Endothelial cell of umbilical vein (primary cell): ENCODE results near the gene BAG2. TPM values are rescaled to one million over a fixed set of nuclear protein-coding genes. Genes with fewer than 3 reads are reported as not detected.

ENCODE experiments used
- BruUV-seq: library from RNA; stranded (reverse); fragments of 400-500 nt; replicated peaks from 2 replicates; lab custom pipeline; 2021; lab: Mats Ljungman, UMichigan
- CTCF ChIA-PET: fragments of 300-600, 350-600 bp; sonication (Branson Sonifier 250); formaldehyde crosslinking; loops from one replicate; lab custom pipeline; 2021; ENCODE audit warnings: antibody characterized with exemption, inconsistent platforms; lab: Charles Lee
- POLR2A ChIA-PET: fragments of 300-600, 350-600 bp; sonication (Branson Sonifier 250); formaldehyde crosslinking; loops from one replicate; lab custom pipeline; 2021; ENCODE audit warnings: antibody characterized with exemption, inconsistent platforms; lab: Charles Lee
- DNase-seq: peaks from one replicate; pipeline ENCODE4 v3.0.0-alpha.2; 2011; ENCODE audit warnings: low read depth, low spot score
- FAIRE-seq: peaks from 2 replicates; lab custom pipeline; 2011; peaks lifted over from hg19 to GRCh38; lab: Jason Lieb, UNC
- H2AFZ ChIP-seq: 2 replicates; pipeline ENCODE4 v1.6.0; 2012; ENCODE audit warnings: low read depth, low read length, control low read depth, inconsistent platforms
- H3K27ac ChIP-seq: 2 replicates; pipeline ENCODE4 v1.5.1; 2011; ENCODE audit warnings: low read depth, mild to moderate bottlenecking, control low read depth, low read length, moderate library complexity; ENCODE audit not compliant: insufficient read depth
- H3K27me3 ChIP-seq, 2 experiments: 2 replicates each; pipeline versions ENCODE4 v1.6.0 to v1.6.1; 2011; ENCODE audit warnings: low read length in 2 of 2, mixed read lengths in 1 of 2; ENCODE audit not compliant: control insufficient read depth in 2 of 2, insufficient read depth in 2 of 2
- H3K36me3 ChIP-seq, 2 experiments: 2 replicates in 1 of 2; 3 replicates in 1 of 2; pipeline ENCODE4 v1.5.1; 2011; ENCODE audit warnings: low read length in 2 of 2, mild to moderate bottlenecking in 1 of 2, moderate library complexity in 1 of 2; ENCODE audit not compliant: control insufficient read depth in 2 of 2, insufficient read depth in 2 of 2; ENCODE audit errors: extremely low read depth in 1 of 2
- H3K4me1 ChIP-seq: 3 replicates; pipeline ENCODE4 v1.5.1; 2011; ENCODE audit warnings: mild to moderate bottlenecking, low read length; ENCODE audit not compliant: control insufficient read depth, insufficient read depth; ENCODE audit errors: extremely low read depth
- H3K4me2 ChIP-seq: 2 replicates; pipeline ENCODE4 v1.6.1; 2011; ENCODE audit warnings: low read length, control low read depth, mixed read lengths; ENCODE audit not compliant: insufficient read depth
- H3K4me3 ChIP-seq, 3 experiments: fragments of 200-600 bp in 1 of 3; sonication (generic), shearing (Covaris generic) in 1 of 3; replicated peaks in 1 of 3; 2 replicates each; pipeline ENCODE4 v1.5.1; 2011 to 2016; ENCODE audit warnings: control low read depth in 3 of 3, low read length in 3 of 3, mild to moderate bottlenecking in 2 of 3, inconsistent platforms in 1 of 3, low read depth in 1 of 3, moderate library complexity in 1 of 3; ENCODE audit not compliant: insufficient read depth in 1 of 3
- H3K79me2 ChIP-seq: 2 replicates; pipeline ENCODE4 v1.6.0; 2012; ENCODE audit warnings: low read length, inconsistent platforms; ENCODE audit not compliant: control insufficient read depth, insufficient read depth
- H3K9ac ChIP-seq: replicated peaks from 2 replicates; pipeline ENCODE3; 2011; ENCODE audit warnings: low read length, control low read depth; ENCODE audit not compliant: insufficient read depth; ENCODE audit errors: extremely low read depth
- H3K9me1 ChIP-seq: replicated peaks from 3 replicates; pipeline ENCODE4 v1.6.0; 2011; ENCODE audit warnings: mild to moderate bottlenecking, low read length; ENCODE audit not compliant: control insufficient read depth, insufficient read depth; ENCODE audit errors: extremely low read depth
- H3K9me3 ChIP-seq: replicated peaks from 2 replicates; pipeline ENCODE4 v1.5.1; 2012; ENCODE audit warnings: low read length, inconsistent platforms; ENCODE audit not compliant: control insufficient read depth, insufficient read depth
- H4K20me1 ChIP-seq: replicated peaks from 2 replicates; pipeline ENCODE3; 2011; ENCODE audit warnings: mild to moderate bottlenecking, low read length; ENCODE audit not compliant: control insufficient read depth, insufficient read depth; ENCODE audit errors: extremely low read depth
- EZH2 ChIP-seq: IDR thresholded peaks from 2 replicates; pipeline ENCODE4 v1.6.1; 2012; ENCODE audit warnings: borderline replicate concordance, low read depth, mild to moderate bottlenecking, moderate library complexity, low read length, inconsistent platforms; ENCODE audit not compliant: severe bottlenecking
- FOS ChIP-seq: IDR thresholded peaks from 2 replicates; pipeline ENCODE4 v1.6.1; 2011; ENCODE audit warnings: mild to moderate bottlenecking, low read length, moderate library complexity, borderline replicate concordance; ENCODE audit not compliant: insufficient read depth
- GATA2 ChIP-seq: IDR thresholded peaks from 2 replicates; pipeline ENCODE4 v1.7.0; 2011; ENCODE audit warnings: low read depth, mild to moderate bottlenecking, moderate library complexity, mixed read lengths, low read length; ENCODE audit not compliant: insufficient read length, insufficient read depth
- JUN ChIP-seq: IDR thresholded peaks from 2 replicates; pipeline ENCODE4 v1.6.1; 2011; ENCODE audit warnings: borderline replicate concordance, low read depth; ENCODE audit not compliant: insufficient read length, insufficient read depth
- MYC ChIP-seq: IDR thresholded peaks from one replicate; pipeline ENCODE4 v1.6.1; 2011; ENCODE audit warnings: mild to moderate bottlenecking, low read depth, low read length
- POLR2A ChIP-seq: IDR thresholded peaks from 2 replicates; pipeline ENCODE4 v1.6.1; 2012; ENCODE audit warnings: low read depth, mild to moderate bottlenecking, control low read depth, low read length
- POLR2AphosphoS5 ChIP-seq: IDR thresholded peaks from 2 replicates; pipeline ENCODE4 v1.6.1; 2012; ENCODE audit warnings: low read depth, mild to moderate bottlenecking, control low read depth, low read length, moderate library complexity; ENCODE audit not compliant: insufficient read depth
- dilution Hi-C: fragments of 300-500 bp; cut with MboI; formaldehyde crosslinking; loops from one replicate; pipeline ENCODE4 v1.15.0; 2019; ENCODE audit warnings: low sequenced_read_pairs; ENCODE audit not compliant: extremely low pct_ligation_motif_present
- intact Hi-C: fragments of 100-400 bp; cut with micrococcal nuclease; formaldehyde crosslinking; loops from one replicate; pipeline ENCODE4 v1.10.0; 2022
- polyA plus RNA-seq, 4 experiments: library from polyadenylated mRNA; depleted of rRNA in 3 of 4; stranded (reverse) in 3 of 4; unstranded in 1 of 4; fragments of >200 nt; gene quantifications; 2 replicates each; pipeline versions ENCODE4 v1.2.1 to v1.2.3, GENCODE V29; 2011 to 2012; ENCODE audit warnings: missing spikeins in 1 of 4
- total RNA-seq: library from RNA; stranded (reverse); gene quantifications from 2 replicates; pipeline ENCODE4 v1.2.3, GENCODE V29; 2021
- TF ChIP-seq, protein P1 (sequence below): IDR thresholded peaks from 2 replicates; pipeline ENCODE4 v1.6.1; 2011; ENCODE audit not compliant: insufficient read depth, insufficient read length
- TF ChIP-seq, protein P2 (sequence below), 2 donors: IDR thresholded peaks; 1 replicate in 1 of 2; 2 replicates in 1 of 2; pipeline ENCODE4 v1.5.1; 2011; ENCODE audit warnings: low read length in 2 of 2, mild to moderate bottlenecking in 2 of 2, moderate library complexity in 2 of 2, control low read depth in 1 of 2, inconsistent platforms in 1 of 2, low read depth in 1 of 2; ENCODE audit not compliant: insufficient read depth in 1 of 2; ENCODE audit errors: extremely low read depth in 1 of 2

BAG2 gene
- total and polyA plus RNA-seq, 2 donors (not counting 3 experiments of a cell fraction or from before 2014, with no cell fraction given): 1.1 to 3.9 TPM

DNA sequence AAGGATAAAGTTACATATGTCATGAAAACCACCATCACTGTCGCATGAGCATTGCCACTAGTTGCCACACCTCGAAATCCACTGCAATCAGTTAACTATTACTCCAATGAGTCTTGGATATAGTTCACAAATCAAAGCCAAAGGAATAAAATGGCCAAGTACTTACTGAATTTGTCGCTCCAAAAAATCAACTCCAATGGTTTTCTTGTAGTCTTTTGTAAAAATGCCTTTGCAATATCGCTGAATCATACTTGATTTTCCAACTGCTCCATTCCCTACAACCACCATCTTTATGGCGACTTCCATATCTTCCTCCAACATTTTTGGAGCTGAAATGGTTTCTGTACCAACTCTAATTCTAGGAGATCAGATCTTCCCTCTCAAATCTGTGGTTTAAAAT lies 37.9 kb downstream of the BAG2 start:
- FAIRE-seq: no peak
- POLR2A ChIA-PET: no interaction called here
- no peaks in the 10 kb centered on the region for H3K4me1 ChIP-seq
- no peak overlapping the region for H3K4me2 ChIP-seq
- no peaks in the 10 kb centered on the region for H3K9me1 ChIP-seq
- H3K27ac ChIP-seq: no peak overlapping the region
- H3K27me3 ChIP-seq: no peaks in the 10 kb centered on the region
- DNase-seq: no peak
- no peaks in the 10 kb centered on the region for H3K9me3 ChIP-seq
- H3K4me3 ChIP-seq: no peak overlapping the region
- BruUV-seq: no TSS peak
- intact Hi-C loops (no loop called here), dilution Hi-C loops (no loop called here)
- H3K36me3 ChIP-seq: no peaks in the 10 kb centered on the region
- no peak overlapping the region for H2AFZ ChIP-seq
- TF ChIP-seq EZH2: no peak
- no peak for TF ChIP-seq POLR2AphosphoS5
- TF ChIP-seq POLR2A: no peak
- TF ChIP-seq, protein P1, sequence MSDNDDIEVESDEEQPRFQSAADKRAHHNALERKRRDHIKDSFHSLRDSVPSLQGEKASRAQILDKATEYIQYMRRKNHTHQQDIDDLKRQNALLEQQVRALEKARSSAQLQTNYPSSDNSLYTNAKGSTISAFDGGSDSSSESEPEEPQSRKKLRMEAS: no peak
- TF ChIP-seq, protein P2, sequence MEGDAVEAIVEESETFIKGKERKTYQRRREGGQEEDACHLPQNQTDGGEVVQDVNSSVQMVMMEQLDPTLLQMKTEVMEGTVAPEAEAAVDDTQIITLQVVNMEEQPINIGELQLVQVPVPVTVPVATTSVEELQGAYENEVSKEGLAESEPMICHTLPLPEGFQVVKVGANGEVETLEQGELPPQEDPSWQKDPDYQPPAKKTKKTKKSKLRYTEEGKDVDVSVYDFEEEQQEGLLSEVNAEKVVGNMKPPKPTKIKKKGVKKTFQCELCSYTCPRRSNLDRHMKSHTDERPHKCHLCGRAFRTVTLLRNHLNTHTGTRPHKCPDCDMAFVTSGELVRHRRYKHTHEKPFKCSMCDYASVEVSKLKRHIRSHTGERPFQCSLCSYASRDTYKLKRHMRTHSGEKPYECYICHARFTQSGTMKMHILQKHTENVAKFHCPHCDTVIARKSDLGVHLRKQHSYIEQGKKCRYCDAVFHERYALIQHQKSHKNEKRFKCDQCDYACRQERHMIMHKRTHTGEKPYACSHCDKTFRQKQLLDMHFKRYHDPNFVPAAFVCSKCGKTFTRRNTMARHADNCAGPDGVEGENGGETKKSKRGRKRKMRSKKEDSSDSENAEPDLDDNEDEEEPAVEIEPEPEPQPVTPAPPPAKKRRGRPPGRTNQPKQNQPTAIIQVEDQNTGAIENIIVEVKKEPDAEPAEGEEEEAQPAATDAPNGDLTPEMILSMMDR (IDR thresholded peaks at IDR 0.05; ENCODE audit: extremely low read depth in 1 of 2, insufficient read depth in 1 of 2, low read depth in 1 of 2, low read length in 2 of 2): no peak
- TF ChIP-seq FOS: no peak
- no peak for TF ChIP-seq GATA2
- TF ChIP-seq MYC: no peak
- no peak for TF ChIP-seq JUN
- H4K20me1 ChIP-seq: no peaks in the 10 kb centered on the region
- H3K9ac ChIP-seq: no peak overlapping the region
- CTCF ChIA-PET: no interaction called here
- H3K79me2 ChIP-seq: peaks cover 15% of the 10 kb centered on the region
